HG02623 (cell line): ENCODE measurements around the gene NME4.
A peak's percentile ranks its signal among the peaks of the same experiment; 100 is the strongest.
"Not testable (repeated sequence)": the region's sequence is repeated elsewhere in the genome, so short reads cannot be mapped to it uniquely, and the experiment has no call there.

Experiments
- ATAC-seq: cut with Tn5 transposase; IDR thresholded peaks from one replicate; pipeline ENCODE4 v1.9.1; 2021; ENCODE audit warnings: moderate library complexity; ENCODE audit not compliant: unreplicated experiment

Gene NME4

DNA sequence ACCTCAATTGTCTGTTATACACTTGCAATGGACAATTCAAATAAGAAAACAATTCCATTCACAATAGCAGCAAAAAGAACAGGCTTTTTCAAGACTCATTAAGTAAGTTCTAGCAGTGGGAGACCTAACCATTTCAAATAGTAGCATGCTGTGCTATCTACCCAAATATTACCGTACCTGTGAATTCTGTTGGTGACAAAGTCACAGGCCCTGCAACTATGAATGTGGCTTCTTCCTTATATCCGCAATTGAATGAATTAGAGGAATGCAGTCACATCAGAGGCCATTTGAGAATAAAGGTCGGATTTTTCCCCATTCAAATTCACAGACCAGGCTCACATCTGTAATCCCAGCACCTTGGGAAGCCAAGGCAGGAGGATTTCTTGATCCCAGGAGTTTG lies 800 bp upstream of the NME4 start:
- no peak for ATAC-seq

DNA sequence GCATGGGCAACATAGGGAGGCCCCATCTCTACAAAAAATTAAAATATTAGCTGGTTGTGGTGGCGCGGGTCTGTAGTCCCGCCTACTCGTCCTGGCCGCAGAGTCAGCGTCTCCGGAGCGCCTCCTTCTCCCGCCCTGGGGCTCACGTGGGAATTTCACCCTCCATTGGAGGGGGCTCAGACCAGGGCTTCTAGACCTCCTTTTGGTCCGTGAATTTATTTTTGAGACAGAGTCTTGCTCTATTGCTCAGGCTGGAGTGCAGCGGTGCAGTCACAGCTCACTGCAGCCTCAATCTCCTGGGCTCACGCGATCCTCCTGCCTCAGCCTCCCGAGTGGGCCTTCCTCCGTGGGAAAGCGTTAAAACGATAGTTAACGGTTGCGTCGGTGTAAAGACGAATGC lies 394 bp upstream of the NME4 start:
- ATAC-seq, result no peak

DNA sequence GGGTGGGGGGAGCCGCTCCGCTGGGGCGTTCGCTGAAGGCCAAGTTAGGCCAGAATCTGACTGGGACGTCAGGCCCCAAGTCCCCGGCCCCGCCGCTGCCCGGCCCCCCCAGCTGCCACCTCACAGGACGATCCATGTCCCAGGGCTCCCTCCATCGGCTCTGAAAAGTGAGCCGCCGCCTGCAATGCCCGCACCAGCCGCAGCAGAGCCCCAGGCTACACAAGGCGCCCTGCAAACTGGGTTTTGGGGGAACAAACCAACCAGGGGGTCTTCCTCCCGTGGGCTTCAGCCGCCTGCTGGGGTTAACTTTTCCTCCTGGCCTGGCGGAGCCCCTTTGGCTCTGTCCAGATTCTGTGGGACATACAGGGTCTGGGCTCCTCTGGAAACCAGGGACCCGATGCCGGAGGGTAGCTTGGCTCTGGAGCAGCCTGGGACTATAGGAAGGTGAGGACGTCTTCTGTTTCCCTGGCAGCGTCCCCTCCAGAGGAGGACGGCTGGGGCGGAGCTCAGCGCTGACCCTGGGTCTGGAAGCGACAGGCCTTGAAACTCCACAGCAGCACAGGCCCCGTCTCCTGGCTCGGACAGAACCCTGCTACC lies 835 bp downstream of the NME4 start:
- ATAC-seq, result no peak

DNA sequence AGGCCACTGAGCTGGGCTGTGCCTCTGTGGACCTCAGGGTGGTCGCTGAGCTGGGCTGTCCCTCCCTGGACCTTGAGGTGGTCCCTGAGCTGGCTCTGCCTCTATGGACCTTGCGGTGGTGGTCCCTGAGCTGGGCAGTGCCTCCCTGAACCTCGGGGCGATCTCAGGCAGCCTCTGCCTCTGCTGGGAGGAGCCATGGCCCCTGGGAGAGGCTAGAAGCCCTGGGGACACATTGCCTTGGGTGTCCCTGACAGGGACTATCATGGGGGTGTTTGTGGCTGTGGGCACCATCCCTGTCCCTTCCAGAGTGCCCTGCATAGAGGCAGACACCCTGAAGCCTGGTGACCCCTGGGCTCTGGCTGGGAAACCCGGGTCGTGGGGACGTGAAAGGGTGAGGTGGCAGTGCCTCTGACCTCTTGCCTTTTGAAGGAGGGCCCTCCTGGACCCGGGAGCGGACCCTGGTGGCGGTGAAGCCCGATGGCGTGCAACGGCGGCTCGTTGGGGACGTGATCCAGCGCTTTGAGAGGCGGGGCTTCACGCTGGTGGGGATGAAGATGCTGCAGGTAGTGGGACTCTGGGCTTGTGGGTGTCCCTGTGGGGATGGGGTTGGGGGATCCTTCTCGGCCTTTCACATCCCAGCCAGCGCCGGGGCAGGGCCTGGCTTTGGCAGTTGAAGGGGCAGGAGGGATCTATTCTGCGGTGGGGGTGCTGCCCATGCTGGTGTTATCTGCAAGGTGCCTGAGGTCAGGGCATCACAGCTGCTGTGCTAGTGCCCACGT lies 1.8 kb downstream of the NME4 start:
- no peak for ATAC-seq

DNA sequence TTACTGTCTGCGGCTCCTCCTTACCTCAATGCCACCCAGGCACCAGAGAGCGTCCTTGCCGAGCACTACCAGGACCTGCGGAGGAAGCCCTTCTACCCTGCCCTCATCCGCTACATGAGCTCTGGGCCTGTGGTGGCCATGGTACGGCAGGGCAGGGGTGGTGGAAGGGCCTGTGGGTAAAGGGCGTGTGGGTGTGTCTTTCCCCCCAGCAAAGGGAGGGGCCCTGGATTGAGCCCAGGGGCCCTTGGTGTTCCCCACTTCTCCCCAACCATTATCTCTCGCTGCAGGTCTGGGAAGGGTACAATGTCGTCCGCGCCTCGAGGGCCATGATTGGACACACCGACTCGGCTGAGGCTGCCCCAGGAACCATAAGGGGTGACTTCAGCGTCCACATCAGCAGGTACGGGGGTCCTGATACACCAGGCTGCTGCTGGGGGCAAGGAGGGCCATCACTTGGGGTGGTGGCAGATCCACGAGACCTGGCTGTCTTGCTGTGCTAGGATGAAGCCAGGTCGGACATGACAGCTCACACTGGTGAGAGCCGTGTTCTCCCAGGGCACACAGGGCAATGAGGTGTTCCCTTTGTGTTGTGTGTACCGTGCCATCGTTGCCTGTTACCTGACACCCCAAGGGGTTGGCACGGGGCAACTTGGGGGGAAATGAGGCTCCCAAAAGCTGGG lies 2.5 kb downstream of the NME4 start:
- ATAC-seq, result no peak

DNA sequence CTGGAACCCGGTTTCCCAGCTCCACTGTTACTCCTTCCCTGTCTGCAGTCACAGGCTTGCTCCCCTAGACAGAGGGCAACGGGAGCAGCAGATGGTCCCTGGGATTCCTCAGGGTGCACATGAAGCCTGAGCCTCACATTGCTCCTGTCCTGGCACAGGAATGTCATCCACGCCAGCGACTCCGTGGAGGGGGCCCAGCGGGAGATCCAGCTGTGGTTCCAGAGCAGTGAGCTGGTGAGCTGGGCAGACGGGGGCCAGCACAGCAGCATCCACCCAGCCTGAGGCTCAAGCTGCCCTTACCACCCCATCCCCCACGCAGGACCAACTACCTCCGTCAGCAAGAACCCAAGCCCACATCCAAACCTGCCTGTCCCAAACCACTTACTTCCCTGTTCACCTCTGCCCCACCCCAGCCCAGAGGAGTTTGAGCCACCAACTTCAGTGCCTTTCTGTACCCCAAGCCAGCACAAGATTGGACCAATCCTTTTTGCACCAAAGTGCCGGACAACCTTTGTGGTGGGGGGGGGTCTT lies 3.1 kb downstream of the NME4 start:
- ATAC-seq, result no peak

DNA sequence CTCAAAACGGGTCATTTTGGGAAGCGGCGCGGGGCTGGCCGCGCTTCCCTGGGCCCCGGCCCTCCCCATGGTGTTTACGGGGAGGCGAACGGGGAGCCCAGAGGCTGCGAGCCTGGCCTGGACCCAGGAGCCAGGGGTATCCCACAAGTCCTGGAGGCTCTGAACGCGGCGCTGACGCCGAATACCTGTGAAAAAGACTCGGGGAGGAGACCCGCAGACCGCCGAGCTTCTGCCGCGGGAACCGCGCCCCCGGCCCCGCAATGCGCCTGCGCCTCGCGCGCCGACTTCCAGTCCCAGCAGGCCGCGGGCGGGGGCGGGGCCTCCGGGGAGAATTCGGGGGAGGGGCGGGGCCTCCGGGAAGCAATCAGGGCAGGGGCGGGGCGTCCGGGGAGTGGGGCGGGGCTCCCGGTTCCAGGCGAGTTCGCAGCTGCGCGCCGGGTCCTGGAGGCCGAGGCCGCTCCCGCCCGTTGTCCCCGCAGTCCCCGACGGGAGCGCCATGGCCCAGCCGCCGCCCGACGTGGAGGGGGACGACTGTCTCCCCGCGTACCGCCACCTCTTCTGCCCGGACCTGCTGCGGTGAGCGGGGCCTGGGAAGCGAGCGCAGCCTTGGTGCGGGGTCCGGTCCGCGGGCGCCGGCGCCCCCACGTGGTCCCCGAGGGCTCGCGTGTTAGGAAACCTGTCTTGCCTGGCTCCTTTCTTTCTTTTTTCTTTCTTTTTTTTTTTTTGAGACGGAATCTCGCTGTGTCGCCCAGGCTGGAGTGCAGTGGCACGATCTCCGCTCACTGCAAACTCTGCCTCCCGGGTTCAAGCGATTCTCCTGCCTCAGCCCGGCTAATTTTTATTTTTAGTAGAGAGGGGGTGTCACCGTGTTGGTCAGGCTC lies 4.7 kb downstream of the NME4 start, which contains the start of gene DECR2:
DECR2 (plus strand) TSS at position 418 of the 881 bp plus-strand sequence; CDS start at position 497, 79 bp downstream.
- ATAC-seq, result peak; percentile 54

DNA sequence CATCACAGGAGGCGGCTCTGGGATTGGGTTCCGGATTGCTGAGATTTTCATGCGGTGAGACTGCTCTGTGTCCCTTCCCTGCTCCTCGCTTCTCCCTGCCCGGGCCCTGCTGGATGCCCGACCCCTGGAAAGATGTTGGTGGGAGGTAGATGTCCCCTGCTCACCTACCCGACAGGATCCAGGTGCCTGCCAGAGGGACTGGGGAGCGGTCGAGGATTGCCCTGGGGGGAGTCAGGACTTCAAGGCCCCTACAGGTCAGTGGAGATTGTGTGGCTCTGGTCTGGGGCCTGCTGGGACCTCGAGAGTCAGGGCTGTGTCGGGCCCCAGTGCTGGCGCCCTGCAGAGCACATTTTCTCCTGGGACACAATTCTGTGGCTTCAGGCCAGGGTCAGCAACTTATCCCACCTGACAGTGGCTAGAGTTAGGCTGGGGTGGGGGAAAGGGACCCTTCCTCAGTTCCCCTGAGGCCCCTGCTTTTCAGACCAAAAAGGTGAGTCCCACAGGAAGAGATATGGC lies 8.0 kb downstream of the NME4 start:
- ATAC-seq, result no peak

DNA sequence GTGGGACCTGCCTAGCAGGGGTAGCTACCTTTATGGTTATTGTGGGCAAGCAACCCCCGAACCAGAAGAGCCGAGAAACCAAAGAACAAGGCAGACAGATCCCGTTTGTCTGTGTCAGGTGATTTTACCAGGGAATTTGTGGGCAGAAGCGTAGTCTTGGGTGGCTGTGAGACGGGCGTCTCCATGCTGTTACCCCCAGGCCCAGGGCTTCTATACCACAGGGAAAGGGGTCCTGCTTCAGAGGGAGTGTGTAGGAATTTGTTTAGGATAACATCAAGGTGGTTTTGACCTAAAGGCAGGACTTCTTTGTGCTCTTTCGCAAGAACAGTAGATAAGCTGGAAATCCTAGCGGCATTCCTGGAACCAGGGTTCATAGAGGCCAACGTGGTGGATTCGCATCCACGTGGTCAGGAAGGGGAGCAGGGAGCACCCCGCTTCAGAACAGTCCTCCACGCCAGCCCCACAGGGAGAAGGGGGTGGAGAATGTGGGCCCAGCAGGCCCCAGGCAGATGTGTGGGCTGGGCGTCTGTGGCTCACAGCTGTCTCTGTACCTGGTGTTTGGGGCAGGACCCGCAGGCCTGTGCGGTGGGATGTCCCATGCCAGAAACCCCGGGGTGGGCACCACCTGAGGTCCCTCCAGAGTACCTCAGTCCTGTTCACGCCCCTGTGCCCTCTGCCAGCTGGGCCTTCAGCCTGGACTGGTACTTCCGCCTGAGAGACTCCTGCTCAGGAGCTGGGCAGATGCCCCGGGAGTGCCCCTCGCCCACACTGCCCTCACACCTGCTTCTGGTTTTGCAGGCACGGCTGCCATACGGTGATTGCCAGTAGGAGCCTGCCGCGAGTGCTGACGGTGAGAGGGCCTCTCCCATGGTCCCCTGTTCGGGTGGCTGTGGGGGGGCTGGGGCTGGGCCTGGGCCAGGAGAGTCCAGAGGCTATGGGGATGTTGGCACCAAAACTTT lies 8.8 kb downstream of the NME4 start:
- no peak for ATAC-seq

DNA sequence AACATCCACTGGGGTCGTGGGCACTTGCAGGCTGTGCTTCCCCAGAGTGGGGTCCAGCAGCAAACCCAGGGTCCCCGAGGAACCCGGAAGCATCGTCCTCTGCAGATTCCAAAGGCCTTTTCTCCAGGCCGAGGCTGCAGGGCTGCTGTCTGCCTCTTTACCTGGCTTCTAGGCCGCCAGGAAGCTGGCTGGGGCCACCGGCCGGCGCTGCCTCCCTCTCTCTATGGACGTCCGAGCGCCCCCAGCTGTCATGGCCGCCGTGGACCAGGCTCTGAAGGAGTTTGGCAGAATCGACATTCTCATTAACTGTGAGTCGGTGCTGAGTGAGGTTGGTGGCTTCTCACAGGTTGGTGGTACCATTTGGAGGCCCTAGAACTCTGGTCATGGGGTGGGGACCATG lies 10.3 kb downstream of the NME4 start:
- ATAC-seq, result no peak

DNA sequence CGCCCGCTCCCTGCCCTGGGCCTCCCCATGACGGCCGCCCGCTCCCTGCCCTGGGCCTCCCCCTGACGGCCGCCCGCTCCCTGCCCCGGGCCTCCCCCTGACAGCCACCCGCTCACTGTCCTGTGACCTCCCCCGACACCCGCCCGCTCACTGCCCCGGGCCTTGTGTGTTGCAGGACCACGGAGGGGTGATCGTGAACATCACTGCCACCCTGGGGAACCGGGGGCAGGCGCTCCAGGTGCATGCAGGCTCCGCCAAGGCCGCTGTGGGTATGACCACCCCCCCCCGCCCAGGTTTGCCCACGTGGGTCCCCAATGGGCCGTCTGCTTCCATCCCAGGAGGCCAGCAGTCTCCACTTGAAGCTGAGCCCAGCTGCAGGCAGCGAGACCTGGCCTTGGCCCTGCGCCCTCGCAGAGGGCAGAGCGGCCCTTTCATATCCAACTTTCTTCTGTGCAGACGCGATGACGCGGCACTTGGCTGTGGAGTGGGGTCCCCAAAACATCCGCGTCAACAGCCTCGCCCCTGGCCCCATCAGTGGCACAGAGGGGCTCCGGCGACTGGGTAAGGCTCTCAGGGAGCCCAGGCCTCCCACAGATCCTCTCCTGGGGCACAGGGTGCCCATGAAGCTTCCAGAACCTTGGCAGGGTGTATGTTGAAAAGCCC lies 13.6 kb downstream of the NME4 start:
- no peak for ATAC-seq

DNA sequence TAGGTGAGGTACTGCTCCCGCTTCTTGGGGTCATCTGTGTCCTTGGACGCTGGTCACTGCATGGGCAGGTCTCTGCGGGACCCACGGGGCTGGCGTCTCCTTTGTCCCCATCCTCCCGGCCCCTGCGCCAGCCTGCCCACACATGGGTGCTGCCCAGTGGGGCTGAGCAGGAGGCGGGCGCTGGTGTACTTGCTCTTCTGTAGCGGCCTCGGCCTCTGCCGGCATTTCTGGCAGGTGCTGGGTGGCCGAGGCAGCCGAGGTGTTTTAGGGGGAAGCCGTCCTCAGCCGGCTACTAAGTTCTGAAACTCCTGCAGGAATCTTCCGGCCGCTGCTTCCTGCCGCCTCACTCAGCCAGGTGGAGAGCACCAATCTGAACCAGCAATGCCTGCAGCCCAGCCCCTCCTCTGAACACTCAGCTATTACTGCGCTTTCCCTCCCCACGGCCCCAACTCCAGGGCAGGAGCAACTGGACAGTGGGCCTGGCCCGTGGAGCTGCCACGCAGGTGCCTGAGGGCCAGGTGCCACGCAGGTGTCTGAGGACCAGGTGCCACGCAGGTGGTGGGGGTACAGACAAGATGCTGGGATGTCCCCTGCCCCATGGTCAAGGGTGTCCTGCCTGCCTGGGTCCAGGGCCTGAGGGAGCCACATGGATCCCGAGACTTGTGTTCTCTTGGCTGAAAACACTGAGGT lies 14.7 kb downstream of the NME4 start:
- no peak for ATAC-seq

DNA sequence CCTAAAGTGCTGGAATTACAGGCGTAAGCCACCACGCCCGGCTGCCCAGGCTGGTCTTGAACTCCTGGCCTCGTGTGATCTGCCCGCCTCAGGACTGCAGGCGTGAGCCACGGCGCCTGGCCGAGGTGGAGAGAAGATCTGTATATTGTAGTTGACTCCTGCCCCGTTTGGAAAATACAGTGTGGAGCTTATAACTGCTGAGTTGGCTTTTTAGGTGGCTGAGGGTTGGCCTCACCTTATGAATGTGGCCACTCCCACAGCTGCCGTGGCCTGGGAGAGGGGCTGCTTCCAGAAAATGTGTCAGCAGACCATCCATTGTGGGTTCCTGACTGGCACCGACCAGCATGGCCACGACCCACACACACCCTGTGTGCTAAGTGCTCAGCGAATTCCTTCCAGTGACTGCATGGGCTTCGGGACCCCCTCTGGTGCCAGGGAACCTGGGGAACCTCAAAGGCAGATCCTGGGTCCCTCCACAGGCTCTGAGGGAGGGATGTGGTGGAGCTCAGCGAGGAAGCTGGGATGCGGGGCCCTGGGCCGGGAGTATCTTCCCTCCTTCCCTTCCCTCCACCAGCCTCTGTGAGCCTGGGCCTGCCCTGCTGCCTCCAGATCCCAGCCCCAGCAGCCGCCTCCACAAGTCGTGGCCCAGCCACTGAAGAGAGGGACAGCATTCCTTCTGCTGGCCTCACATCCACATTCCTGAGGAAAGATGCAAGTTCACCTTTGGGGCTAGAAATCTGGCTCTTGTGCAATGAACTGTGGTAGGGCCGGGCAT lies 17.6 kb downstream of the NME4 start:
- no peak for ATAC-seq

DNA sequence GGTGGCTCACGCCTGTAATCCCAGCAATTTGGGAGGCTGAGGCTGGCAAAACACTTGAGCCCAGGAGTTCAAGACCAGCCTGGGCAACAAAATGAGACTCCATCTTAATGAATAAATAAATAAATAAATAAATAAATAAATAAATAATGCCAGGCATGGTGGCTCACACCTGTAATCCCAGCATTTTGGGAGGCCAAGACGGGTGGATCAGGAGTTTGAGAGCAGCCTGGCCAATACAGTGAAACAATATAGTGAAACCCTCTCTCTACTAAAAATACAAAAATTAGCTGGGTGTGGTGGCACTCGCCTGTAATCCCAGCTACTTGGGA lies 18.1 kb downstream of the NME4 start:
- not testable (repeated sequence) for ATAC-seq

DNA sequence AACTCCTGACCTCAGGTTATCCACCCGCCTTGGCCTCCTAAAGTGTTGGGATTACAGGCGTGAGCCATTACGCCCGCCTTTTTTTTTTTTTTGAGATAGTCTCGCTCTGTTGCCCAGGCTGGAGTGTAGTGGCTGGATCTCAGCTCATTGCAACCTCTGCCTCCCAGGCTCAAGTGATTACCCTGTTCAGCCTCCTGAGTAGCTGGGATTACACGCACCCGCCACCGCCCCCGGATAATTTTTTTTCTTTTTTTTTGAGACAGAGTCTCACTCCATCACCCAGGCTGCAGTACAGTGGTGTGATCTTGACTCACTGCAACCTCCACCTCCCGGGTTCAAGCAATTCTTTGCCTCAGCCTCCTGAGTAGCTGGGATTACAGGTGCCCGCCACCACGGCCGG lies 25.2 kb downstream of the NME4 start:
- not testable (repeated sequence) for ATAC-seq

DNA sequence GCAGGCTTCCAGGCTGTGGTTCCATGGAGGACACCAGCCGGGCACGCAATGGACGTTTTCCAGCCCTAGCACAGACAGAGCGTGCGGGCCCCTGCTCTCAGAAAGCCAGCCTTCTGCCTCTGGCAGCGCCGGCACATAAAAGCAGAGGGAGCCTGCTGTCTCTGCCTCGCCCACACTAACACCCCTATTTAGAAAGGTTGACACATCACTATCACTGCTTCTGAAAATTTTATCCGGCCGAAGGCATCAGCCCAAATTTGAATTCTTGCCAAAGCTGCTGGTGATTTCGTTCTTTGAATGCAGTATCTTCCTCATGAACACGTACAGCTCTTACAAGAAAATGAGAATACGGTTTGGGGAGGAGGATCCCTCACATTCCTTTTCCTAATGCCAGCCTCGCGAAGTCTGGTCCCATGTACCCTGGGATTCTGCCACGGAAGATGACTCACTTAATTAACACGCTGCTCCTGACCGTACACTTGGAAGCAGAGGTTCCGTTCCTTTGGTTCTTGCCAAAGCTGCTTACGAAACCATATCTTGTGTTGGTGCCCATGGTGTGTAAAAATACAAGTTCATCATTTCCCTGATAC lies 27.1 kb downstream of the NME4 start:
- no peak for ATAC-seq

DNA sequence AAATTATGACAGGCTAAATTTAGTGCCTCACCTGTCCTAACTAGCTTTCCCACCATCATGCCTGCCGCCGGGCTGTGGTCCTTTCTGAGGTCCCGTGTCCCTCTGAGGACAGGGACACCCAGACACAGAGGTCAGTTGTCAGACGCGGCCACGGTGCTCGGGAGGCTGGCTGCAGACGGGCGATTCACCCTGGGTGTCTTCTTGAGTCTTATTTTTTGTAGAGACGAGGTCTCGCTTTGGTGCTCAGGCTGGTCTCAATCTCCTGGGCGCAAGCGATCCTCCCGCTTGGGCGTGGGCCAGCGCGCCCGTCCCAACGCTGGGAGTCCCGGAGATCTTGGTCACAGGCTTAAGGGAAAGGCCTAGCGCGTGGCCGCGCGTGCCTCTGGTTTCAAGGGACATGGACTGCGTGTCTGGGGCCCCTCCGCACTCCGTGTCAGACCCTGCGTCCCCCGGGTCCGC lies 27.7 kb downstream of the NME4 start:
- no peak for ATAC-seq
